ENCODE measurements around the gene SAMD1. TPM values are rescaled to one million over a fixed set of nuclear protein-coding genes. Genes with fewer than 3 reads are reported as not detected.

SAMD1 gene
- total RNA-seq, 2 donors from 2014 or later = 94.2 to 126 TPM

- no peak for TF ChIP-seq CTCF (conservative IDR thresholded peaks at IDR 0.05)
- peaks cover 4% of the 10 kb centered on the region for H3K36me3 ChIP-seq (ENCODE audit: control insufficient read depth, insufficient read depth, low read length)
- 18 to 34% methylated on average over 28 to 61 of the region's 61 CpGs for WGBS, 2 experiments (ENCODE audit: insufficient coverage in 1 of 2, insufficient read length in 1 of 2)
- Mint-ChIP-seq H3K36me3 (ENCODE audit: low read depth) (peaks cover 14% of the 10 kb centered on the region), H3K4me1 (peaks cover 16% of the 10 kb centered on the region), H3K27ac (peak overlapping the region; percentile 94), H3K9me3 (no peaks in the 10 kb centered on the region), H3K27me3 (ENCODE audit: insufficient read depth) (no peaks in the 10 kb centered on the region), H3K4me3 (peak overlapping the region; percentile 72)
- no peaks in the 10 kb centered on the region for H3K9me3 ChIP-seq (ENCODE audit: control insufficient read depth, low read length)
- peak overlapping the region; percentile 72 for H3K9ac ChIP-seq (ENCODE audit: extremely low read depth, low read length, poor library complexity, severe bottlenecking)
- no peak for DNase-seq
- H3K4me1 ChIP-seq (ENCODE audit: control insufficient read depth, insufficient read depth, low read length) = peaks cover 5% of the 10 kb centered on the region
- H3K27me3 ChIP-seq (ENCODE audit: control insufficient read depth, insufficient read depth, low read length, poor library complexity, severe bottlenecking) = no peaks in the 10 kb centered on the region
- peak overlapping the region; percentile 76 for H3K27ac ChIP-seq (ENCODE audit: low read depth, low read length)
- H3K4me3 ChIP-seq (ENCODE audit: low read length) = peak overlapping the region; percentile 86
These were observed 27.9 kb upstream of the SAMD1 start for GRCh38 chr19:14118165-14119051.

- Histone ChIP-seq H3K4me1 (ENCODE audit: control insufficient read depth, insufficient read depth, low read length) (peaks cover 12% of the 10 kb centered on the region), H3K4me3 (ENCODE audit: low read length) (peak within 1 kb of the TSS; percentile 86), H3K9ac (ENCODE audit: extremely low read depth, low read length, poor library complexity, severe bottlenecking) (peak within 1 kb of the TSS; percentile 72), H3K9me3 (ENCODE audit: control insufficient read depth, low read length) (no peaks in the 10 kb centered on the region), H3K27me3 (ENCODE audit: control insufficient read depth, insufficient read depth, low read length, poor library complexity, severe bottlenecking) (no peaks in the 10 kb centered on the region), H3K36me3 (ENCODE audit: control insufficient read depth, insufficient read depth, low read length) (peaks cover 4% of the 10 kb centered on the region), H3K27ac (ENCODE audit: low read depth, low read length) (peak within 1 kb of the TSS; percentile 76)
- WGBS, 2 experiments (ENCODE audit: insufficient coverage in 1 of 2, insufficient read length in 1 of 2) = 0% methylated on average over 22 to 67 of the region's 67 CpGs
- peak; percentile 99 for DNase-seq
- H3K4me1 Mint-ChIP-seq = peaks cover 19% of the 10 kb centered on the region
- H3K27ac Mint-ChIP-seq = peak within 1 kb of the TSS; percentile 94
- peak within 1 kb of the TSS; percentile 72 for H3K4me3 Mint-ChIP-seq
- TF ChIP-seq CTCF (conservative IDR thresholded peaks at IDR 0.05) = no peak
- no peaks in the 10 kb centered on the region for H3K9me3 Mint-ChIP-seq
- H3K27me3 Mint-ChIP-seq (ENCODE audit: insufficient read depth) = no peaks in the 10 kb centered on the region
- peaks cover 10% of the 10 kb centered on the region for H3K36me3 Mint-ChIP-seq (ENCODE audit: low read depth)
These were observed 27.2 kb upstream of the SAMD1 start, which contains the start of gene PRKACA for GRCh38 chr19:14117668-14118164. TSS of gene PRKACA (minus strand) at chr19:14117762. CDS start at chr19:14117547, 215 bp downstream.

- TF ChIP-seq CTCF (conservative IDR thresholded peaks at IDR 0.05) = no peak
- no peaks in the 10 kb centered on the region for H3K27me3 Mint-ChIP-seq (ENCODE audit: insufficient read depth)
- H3K36me3 ChIP-seq (ENCODE audit: control insufficient read depth, insufficient read depth, low read length) = peaks cover 4% of the 10 kb centered on the region
- H3K9me3 Mint-ChIP-seq = no peaks in the 10 kb centered on the region
- peaks cover 6% of the 10 kb centered on the region for H3K36me3 Mint-ChIP-seq (ENCODE audit: low read depth)
- no peak overlapping the region for H3K27ac ChIP-seq (ENCODE audit: low read depth, low read length)
- H3K27ac Mint-ChIP-seq = no peak overlapping the region
- no peaks in the 10 kb centered on the region for H3K9me3 ChIP-seq (ENCODE audit: control insufficient read depth, low read length)
- DNase-seq = peak; percentile 57
- H3K27me3 ChIP-seq (ENCODE audit: control insufficient read depth, insufficient read depth, low read length, poor library complexity, severe bottlenecking) = no peaks in the 10 kb centered on the region
- peak overlapping the region; percentile 30 for H3K9ac ChIP-seq (ENCODE audit: extremely low read depth, low read length, poor library complexity, severe bottlenecking)
- H3K4me1 ChIP-seq (ENCODE audit: control insufficient read depth, insufficient read depth, low read length) = peaks cover 12% of the 10 kb centered on the region
- H3K4me3 ChIP-seq (ENCODE audit: low read length) = peak overlapping the region; percentile 85
- H3K4me3 Mint-ChIP-seq = peak overlapping the region; percentile 72
- WGBS, 2 experiments (ENCODE audit: insufficient coverage in 1 of 2, insufficient read length in 1 of 2) = 0 to 1% methylated on average over 14 to 33 of the region's 33 CpGs
- H3K4me1 Mint-ChIP-seq = peaks cover 23% of the 10 kb centered on the region
These were observed 26.5 kb upstream of the SAMD1 start for GRCh38 chr19:14116918-14117578.
